HepG2 (cell line): Measurements from ENCODE around the gene PPP1CA.

Source experiments
- CAMTA2 ChIP-seq: sonication (generic); formaldehyde crosslinking; IDR thresholded peaks from 2 replicates; pipeline ENCODE4 v1.4.0; 2020; ENCODE audit warnings: mild to moderate bottlenecking, missing genetic modification reagents, borderline replicate concordance
- EZH2 ChIP-seq: conservative IDR thresholded peaks from 2 replicates; pipeline ENCODE4 v1.6.1; 2012; ENCODE audit warnings: mild to moderate bottlenecking, low read depth, low read length, moderate library complexity
- KLF13 ChIP-seq: sonication (generic); formaldehyde crosslinking; IDR thresholded peaks from 2 replicates; pipeline ENCODE4 v1.4.0; 2020; ENCODE audit warnings: mild to moderate bottlenecking, missing genetic modification reagents
- LCORL ChIP-seq, 2 experiments: fragments of 450-650 bp in 1 of 2; sonication (generic) in 1 of 2; formaldehyde crosslinking in 1 of 2; IDR thresholded peaks; 2 replicates each; pipeline versions ENCODE4 v1.5.0 to v1.6.1; 2017 to 2020; ENCODE audit warnings: antibody characterized with exemption in 1 of 2, missing genetic modification reagents in 1 of 2
- MED13 ChIP-seq: sonication (generic); formaldehyde crosslinking; IDR thresholded peaks from 2 replicates; pipeline ENCODE4 v1.5.0; 2020; ENCODE audit warnings: missing genetic modification reagents
- NONO ChIP-seq, 2 experiments: fragments of 450-650 bp in 1 of 2; sonication (generic) in 1 of 2; formaldehyde crosslinking in 1 of 2; IDR thresholded peaks in 1 of 2; conservative IDR thresholded peaks in 1 of 2; 2 replicates each; pipeline versions ENCODE4 v1.6.1 to v1.8.0; 2017 to 2022; ENCODE audit warnings: mild to moderate bottlenecking in 1 of 2, missing genetic modification reagents in 1 of 2, moderate library complexity in 1 of 2
- NR0B2 ChIP-seq: sonication (generic); formaldehyde crosslinking; IDR thresholded peaks from 2 replicates; pipeline ENCODE4 v1.4.0; 2020; ENCODE audit warnings: mild to moderate bottlenecking, missing genetic modification reagents
- POLR2A ChIP-seq, 2 experiments: IDR thresholded peaks; 2 replicates each; pipeline ENCODE4 v1.6.1; 2011; ENCODE audit warnings: low read depth in 2 of 2, low read length in 2 of 2, mild to moderate bottlenecking in 1 of 2, moderate library complexity in 1 of 2; ENCODE audit not compliant: insufficient read depth in 1 of 2
- RCOR2 ChIP-seq: IDR thresholded peaks from 2 replicates; pipeline ENCODE4 v1.6.1; 2016; ENCODE audit warnings: missing biosample characterization, missing genetic modification reagents
- RNF219 ChIP-seq: sonication (generic); formaldehyde crosslinking; IDR thresholded peaks from 2 replicates; pipeline ENCODE4 v1.5.0; 2020; ENCODE audit warnings: mild to moderate bottlenecking, missing genetic modification reagents
- ZBTB38 ChIP-seq: sonication (generic); formaldehyde crosslinking; IDR thresholded peaks from 2 replicates; pipeline ENCODE4 v1.5.1; 2020; ENCODE audit warnings: mild to moderate bottlenecking, missing genetic modification reagents
- ZNF766 ChIP-seq: sonication (generic); formaldehyde crosslinking; IDR thresholded peaks from 2 replicates; pipeline ENCODE4 v1.5.0; 2020; ENCODE audit warnings: missing genetic modification reagents, borderline replicate concordance
- ZSCAN5A ChIP-seq: sonication (generic); formaldehyde crosslinking; IDR thresholded peaks from 2 replicates; pipeline ENCODE4 v1.8.0; 2022; ENCODE audit warnings: mild to moderate bottlenecking, missing genetic modification reagents, borderline replicate concordance

GRCh38 chr11:67422891-67423290 is 21.2 kb upstream of the PPP1CA start:
- no peak for TF ChIP-seq KLF13 (CRISPR knock-in tag)
- no peak for TF ChIP-seq POLR2A (IDR thresholded peaks at IDR 0.05; ENCODE audit: insufficient read depth in 1 of 2, low read depth in 2 of 2, low read length in 2 of 2)
- TF ChIP-seq RNF219 (CRISPR knock-in tag): no peak
- TF ChIP-seq ZBTB38 (CRISPR knock-in tag): no peak
- TF ChIP-seq ZSCAN5A (CRISPR knock-in tag): no peak
- no peak for TF ChIP-seq CAMTA2 (CRISPR knock-in tag)
- TF ChIP-seq LCORL (IDR thresholded peaks at IDR 0.05): no peak
- TF ChIP-seq LCORL (CRISPR knock-in tag; IDR thresholded peaks at IDR 0.05): no peak
- no peak for TF ChIP-seq EZH2
- TF ChIP-seq MED13 (CRISPR knock-in tag): no peak
- no peak for TF ChIP-seq ZNF766 (CRISPR knock-in tag)
- no peak for TF ChIP-seq RCOR2
- no peak for TF ChIP-seq NONO (IDR thresholded peaks at IDR 0.05)
- TF ChIP-seq NONO (CRISPR knock-in tag; conservative IDR thresholded peaks at IDR 0.05): no peak
- TF ChIP-seq NR0B2 (CRISPR knock-in tag): no peak
